MCF 10A (cell line): ENCODE data around the gene IL16. TPM values are rescaled to one million over a fixed set of nuclear protein-coding genes. Genes with fewer than 3 reads are reported as not detected.

Experiments
- BruUV-seq: library from RNA; stranded (reverse); fragments of 400-500 nt; replicated peaks from 2 replicates; lab custom pipeline; 2021; lab: Mats Ljungman, UMichigan
- CTCF ChIA-PET: fragments of 300-600 bp; sonication (Branson Sonifier 250); formaldehyde crosslinking; extraction: SDS; loops from one replicate; lab custom pipeline; 2021; ENCODE audit warnings: antibody characterized with exemption, inconsistent platforms; lab: Yijun Ruan, JAX
- POLR2A ChIA-PET: fragments of 300-600, 350-650 bp; sonication (Branson Sonifier 250); formaldehyde crosslinking; extraction: SDS; loops from one replicate; lab custom pipeline; 2020; ENCODE audit warnings: antibody characterized with exemption, inconsistent platforms; lab: Yijun Ruan, JAX
- DNase-seq: peaks from one replicate; pipeline ENCODE4 v3.0.0-alpha.2; 2018; ENCODE audit not compliant: unreplicated experiment
- H3K27ac Mint-ChIP-seq: one replicate; pipeline ENCODE4 v1.8.0; 2022; ENCODE audit warnings: mild to moderate bottlenecking, low read depth, mixed read lengths; ENCODE audit not compliant: unreplicated experiment
- H3K27me3 Mint-ChIP-seq: one replicate; pipeline ENCODE4 v1.8.0; 2022; ENCODE audit warnings: mixed read lengths; ENCODE audit not compliant: insufficient read depth, unreplicated experiment
- H3K36me3 Mint-ChIP-seq: one replicate; pipeline ENCODE4 v1.8.0; 2022; ENCODE audit warnings: mild to moderate bottlenecking, moderate library complexity, mixed read lengths; ENCODE audit not compliant: insufficient read depth, unreplicated experiment
- H3K4me1 Mint-ChIP-seq: one replicate; pipeline ENCODE4 v1.8.0; 2022; ENCODE audit warnings: mixed read lengths; ENCODE audit not compliant: insufficient read depth, unreplicated experiment
- H3K4me3 Mint-ChIP-seq: one replicate; pipeline ENCODE4 v1.8.0; 2022; ENCODE audit warnings: mild to moderate bottlenecking, moderate library complexity, mixed read lengths; ENCODE audit not compliant: unreplicated experiment
- H3K9me3 Mint-ChIP-seq: one replicate; pipeline ENCODE4 v1.8.0; 2022; ENCODE audit warnings: mixed read lengths; ENCODE audit not compliant: unreplicated experiment
- CTCF ChIP-seq: fragments of 200-600 bp; IDR thresholded peaks from one replicate; pipeline ENCODE4 v1.8.0; 2022; ENCODE audit warnings: antibody characterized with exemption, mild to moderate bottlenecking; ENCODE audit not compliant: unreplicated experiment
- intact Hi-C: fragments of 100-400 bp; cut with micrococcal nuclease; formaldehyde crosslinking; loops from 2 replicates; pipeline ENCODE4 v1.14.1; 2022
- total RNA-seq: library from RNA; stranded (reverse); gene quantifications from 2 replicates; pipeline ENCODE4 v1.2.3, GENCODE V29; 2022

IL16 gene
- total RNA-seq, 1 experiment from 2014 or later: 0.72 TPM

GRCh38 chr15:81299630-81300273 lies 103.1 kb downstream of the IL16 start:
- intact Hi-C loops: no loop called here
- CTCF ChIA-PET: interaction anchor here (1.1 to 1.6 kb wide), 3 partner anchors 24 to 102 kb away, joined by 3 to 5 read pairs (median 4); no protein-coding TSS in a partner anchor
- POLR2A ChIA-PET: interaction anchor here (0.7 to 1.3 kb wide), 3 partner anchors 10 to 188 kb away, joined by 3 to 4 read pairs (median 3); partner anchors contain the start of gene STARD5
- Mint-ChIP-seq H3K4me1 (peaks cover 28% of the 10 kb centered on the region), H3K9me3 (no peaks in the 10 kb centered on the region), H3K27me3 (no peaks in the 10 kb centered on the region), H3K4me3 (no peak overlapping the region), H3K36me3 (no peaks in the 10 kb centered on the region), H3K27ac (no peak overlapping the region)
- no peak for TF ChIP-seq CTCF
- BruUV-seq: no TSS peak
- no peak for DNase-seq

GRCh38 chr15:81301385-81301784 lies 104.7 kb downstream of the IL16 start:
- BruUV-seq: no TSS peak
- ChIA-PET POLR2A (interaction anchor here (1.0 to 1.5 kb wide), 2 partner anchors 10 to 11 kb away, joined by 3 read pairs; no protein-coding TSS in a partner anchor), CTCF (interaction anchor here (1.0 to 1.6 kb wide), 2 partner anchors 35 to 101 kb away, joined by 3 to 8 read pairs; no protein-coding TSS in a partner anchor)
- TF ChIP-seq CTCF: no peak
- H3K27ac Mint-ChIP-seq: no peak overlapping the region
- H3K9me3 Mint-ChIP-seq: no peaks in the 10 kb centered on the region
- no peak for DNase-seq
- H3K36me3 Mint-ChIP-seq: no peaks in the 10 kb centered on the region
- peaks cover 28% of the 10 kb centered on the region for H3K4me1 Mint-ChIP-seq
- no peaks in the 10 kb centered on the region for H3K27me3 Mint-ChIP-seq
- H3K4me3 Mint-ChIP-seq: no peak overlapping the region
- intact Hi-C loops: no loop called here

- Mint-ChIP-seq H3K4me1 (peaks cover 23% of the 10 kb centered on the region), H3K36me3 (no peaks in the 10 kb centered on the region)
Observed at GRCh38 chr15:81301815-81302399, 105.2 kb downstream of the IL16 start.

More at GRCh38 chr15:81301815-81302399, 105.2 kb downstream of the IL16 start:
- no peaks in the 10 kb centered on the region for H3K27me3 Mint-ChIP-seq
- H3K27ac Mint-ChIP-seq: no peak overlapping the region
- no peak for TF ChIP-seq CTCF
- ChIA-PET POLR2A (interaction anchor here (1.5 kb wide), 1 partner anchor 11 kb away, joined by 3 read pairs; no protein-coding TSS in a partner anchor), CTCF (interaction anchor here (0.7 to 1.6 kb wide), 3 partner anchors 35 to 146 kb away, joined by 3 to 8 read pairs (median 3); no protein-coding TSS in a partner anchor)
- no TSS peak for BruUV-seq
- H3K4me3 Mint-ChIP-seq: no peak overlapping the region
- no peaks in the 10 kb centered on the region for H3K9me3 Mint-ChIP-seq
- intact Hi-C loops: no loop called here
- no peak for DNase-seq
